Hematopoietic multipotent progenitor cell treated with erythropoietin and hydrocortisone succinate and interleukin-3 and kit ligand, for 6 days (in vitro differentiated cells): ENCODE data around the gene ALDH3B1.

Experiments
- DNase-seq: peaks from one replicate; pipeline ENCODE4 v3.0.0-alpha.2; 2015

The ALDH3B1 gene

DNA sequence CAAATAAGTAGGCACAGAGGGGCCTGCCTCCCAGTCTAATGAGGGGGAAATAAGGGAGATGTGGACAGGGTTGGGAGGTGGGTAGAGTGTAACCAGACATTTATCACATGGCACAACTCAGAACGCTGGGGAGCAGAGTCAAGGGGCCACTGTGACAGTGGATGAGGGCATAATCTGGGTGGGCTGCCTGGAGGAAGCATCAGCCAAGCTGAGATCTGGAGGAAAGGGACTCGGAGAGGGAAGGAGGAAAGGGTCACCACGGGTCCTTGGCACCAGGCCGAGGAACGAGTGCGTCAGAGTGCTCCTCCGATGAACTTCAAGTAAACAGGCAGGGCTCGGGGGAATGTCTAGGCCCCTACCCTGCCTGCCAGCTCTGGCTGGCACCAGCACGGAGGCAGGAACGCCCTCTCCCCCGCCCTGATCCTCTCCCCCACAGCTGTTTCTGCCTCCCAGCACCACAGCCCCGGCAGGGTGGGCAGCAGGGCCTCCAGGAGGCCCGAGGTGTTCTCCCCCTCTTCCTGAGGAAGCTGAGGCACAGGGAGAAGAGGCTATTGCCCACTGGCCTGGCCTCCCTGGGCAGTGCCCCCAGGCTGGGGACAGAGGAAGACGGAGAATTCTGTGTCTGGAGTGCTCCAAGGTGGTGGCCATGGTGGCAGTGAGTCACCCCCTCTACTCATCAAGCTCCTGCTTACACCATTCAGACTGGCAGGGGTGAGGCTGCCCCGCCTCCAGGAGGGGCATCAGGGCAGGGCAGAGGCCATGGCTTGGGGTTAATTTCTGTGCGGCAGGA is 4.2 kb downstream of the ALDH3B1 start:
- peak; percentile 82 for DNase-seq

DNA sequence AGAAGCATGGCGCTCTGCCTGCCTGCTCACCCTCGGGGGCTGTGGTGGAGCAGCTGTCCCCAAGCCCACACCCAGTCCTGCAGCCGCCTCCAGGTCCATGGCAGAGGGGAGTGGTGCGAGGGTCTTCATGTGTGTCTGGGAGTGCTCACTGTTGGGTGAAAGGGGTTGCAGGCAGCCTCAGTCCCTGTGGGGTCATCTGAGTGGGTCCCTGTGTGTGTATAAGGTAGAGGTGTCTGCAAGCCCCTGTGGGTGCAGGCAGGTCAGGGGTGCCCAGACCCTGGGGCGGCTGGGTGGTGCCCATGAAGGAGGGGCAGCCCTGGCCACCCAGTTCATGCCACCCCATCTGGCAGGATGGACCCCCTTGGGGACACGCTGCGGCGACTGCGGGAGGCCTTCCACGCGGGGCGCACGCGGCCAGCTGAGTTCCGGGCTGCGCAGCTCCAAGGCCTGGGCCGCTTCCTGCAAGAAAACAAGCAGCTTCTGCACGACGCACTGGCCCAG is 4.9 kb downstream of the ALDH3B1 start:
- DNase-seq = no peak

DNA sequence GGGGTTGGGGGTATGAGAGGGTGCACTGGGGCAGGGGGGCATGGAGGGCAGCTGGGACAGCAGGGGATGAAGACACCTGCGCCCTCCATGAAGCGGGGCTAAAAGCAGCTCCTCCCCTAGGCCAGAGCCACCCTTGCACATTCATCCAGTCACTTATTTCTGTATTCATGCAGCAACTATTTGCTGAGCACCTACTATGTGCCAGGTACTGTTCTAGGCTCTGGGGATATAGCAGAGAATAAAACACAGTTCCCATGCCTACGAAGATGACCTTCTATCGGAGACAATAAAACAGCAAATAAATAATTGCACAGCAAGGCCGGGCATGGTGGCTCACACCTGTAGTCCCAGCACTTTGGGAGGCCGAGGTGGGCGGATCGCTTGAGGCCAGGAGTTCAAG is 5.3 kb downstream of the ALDH3B1 start:
- DNase-seq = no peak

DNA sequence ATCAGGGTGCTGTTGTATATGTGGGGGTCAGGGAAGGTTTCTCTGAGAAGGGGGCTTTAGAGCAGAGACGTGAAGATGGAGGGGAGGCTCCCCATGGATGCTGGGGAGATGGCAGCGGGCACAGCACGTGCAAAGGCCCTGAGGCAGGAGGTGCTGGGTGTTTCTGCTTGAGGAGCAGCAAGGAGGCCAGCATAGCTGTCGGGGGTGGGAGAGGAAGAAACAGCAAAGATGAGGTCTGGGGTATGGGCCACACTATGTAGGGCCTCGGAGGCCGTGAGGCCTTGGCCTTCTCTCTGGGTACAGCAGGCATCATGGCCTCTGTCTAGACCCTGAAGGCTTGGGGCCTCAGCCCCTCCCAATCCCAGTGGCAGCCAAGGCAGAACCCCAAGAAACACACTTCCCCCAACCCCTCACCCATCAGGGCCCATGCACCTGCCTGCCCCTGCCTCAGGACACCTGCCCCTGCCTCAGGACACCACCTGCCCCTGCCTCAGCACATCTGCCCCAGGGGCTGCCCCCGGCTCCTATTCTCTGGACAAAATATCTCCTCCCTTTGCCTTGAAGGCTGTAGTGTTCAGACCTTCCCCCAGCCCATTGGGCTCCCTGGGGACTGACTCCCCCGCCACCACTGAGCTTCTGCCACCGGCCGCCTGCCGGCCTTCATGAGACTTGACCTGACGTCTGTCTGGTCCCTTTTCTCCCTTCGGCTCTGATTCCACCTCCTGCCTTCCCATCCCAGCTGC is 6.2 kb downstream of the ALDH3B1 start:
- no peak for DNase-seq

DNA sequence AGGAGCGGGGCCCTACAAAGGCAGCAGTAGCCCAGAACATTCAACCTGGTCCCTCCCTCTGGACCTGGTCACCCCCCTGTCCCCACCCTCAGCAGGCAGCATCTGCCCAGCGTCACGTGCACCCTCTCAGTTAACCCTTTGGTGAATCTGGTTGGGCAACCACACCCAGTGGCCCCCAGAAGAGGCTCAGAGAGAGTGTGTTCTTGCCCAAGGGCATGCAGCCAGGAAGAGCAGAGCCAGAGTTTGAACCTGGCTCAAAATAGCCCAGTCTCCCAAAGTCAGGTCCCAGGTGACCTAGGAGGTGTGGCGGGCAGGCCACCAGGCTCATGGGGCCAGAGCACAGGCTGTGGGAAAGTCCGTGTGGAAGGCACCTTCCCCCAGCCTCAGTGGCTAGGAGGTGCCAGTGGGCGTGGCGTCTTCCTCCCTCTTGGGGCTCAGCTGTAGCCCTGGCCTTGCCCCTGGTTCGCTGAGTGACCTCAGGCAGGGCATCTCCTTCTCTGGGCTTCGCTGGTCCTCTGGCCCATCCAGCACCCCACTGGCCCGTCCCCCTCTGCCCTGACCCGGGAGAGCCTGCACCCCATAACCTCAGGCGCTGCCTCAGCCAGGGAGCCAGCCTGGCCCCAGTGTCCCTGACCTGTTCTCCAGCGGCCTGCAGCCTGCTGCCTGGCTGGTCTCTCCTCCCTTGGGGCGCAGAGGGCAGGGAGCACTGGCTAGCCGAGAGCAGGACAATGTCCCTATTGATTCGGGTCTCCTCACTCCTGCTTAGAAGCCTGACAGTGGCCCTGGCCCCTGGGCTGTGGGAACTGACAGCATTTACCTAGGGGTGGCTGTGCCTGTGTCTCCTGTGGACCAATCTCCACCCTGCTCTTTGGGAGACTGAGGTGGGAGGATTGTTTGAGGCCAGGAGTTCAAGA is 7.0 kb downstream of the ALDH3B1 start:
- peak; percentile 73 for DNase-seq

DNA sequence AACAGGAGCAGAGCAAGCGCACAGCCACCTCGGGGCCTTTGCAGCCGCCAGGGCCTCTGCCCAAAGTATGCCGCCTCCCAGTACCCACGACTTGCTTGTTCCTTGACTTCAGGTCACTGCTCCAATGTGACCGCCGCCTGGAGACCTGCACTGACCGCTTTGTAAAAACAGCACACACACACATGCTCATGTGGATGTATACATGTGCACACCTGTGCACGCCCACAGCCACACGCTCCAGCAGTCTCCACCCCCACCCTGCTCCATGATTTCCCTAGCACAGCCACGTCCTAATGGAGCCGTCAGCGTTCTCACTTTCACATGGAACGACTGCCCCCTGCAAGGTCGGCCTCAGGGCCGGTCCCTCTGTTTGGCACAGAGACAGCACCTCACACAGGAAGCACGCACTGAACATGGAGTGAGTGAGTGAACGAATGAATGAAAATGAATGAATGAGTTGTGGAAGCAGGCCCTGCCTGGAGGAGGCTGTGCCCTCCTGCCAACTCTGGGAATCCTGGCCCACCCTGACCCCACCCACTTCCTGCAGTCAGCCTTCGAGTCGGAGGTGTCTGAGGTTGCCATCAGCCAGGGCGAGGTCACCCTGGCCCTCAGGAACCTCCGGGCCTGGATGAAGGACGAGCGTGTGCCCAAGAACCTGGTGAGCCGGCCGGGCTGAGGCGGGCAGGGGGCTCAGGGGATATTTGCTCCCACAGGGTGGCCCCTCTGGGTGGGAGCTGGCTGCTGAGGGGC is 8.0 kb downstream of the ALDH3B1 start:
- no peak for DNase-seq

DNA sequence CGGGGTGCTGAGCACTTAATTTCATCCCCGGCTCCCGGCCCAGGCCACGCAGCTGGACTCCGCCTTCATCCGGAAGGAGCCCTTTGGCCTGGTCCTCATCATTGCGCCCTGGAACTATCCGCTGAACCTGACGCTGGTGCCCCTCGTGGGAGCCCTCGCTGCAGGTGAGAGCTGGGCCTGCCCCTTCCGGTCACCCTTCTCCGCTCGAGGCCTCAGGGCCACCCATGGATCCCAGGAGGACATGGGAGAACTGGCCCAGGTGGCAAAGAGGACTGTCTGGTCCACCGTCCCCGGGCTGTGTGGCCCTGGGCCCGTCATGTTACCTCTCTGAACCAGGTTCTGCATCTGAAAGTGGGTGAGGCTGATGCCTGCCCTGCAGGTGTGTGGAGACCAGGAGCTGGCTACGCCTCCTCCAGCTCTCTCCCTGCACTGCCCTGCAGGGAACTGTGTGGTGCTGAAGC is 8.6 kb downstream of the ALDH3B1 start:
- DNase-seq = no peak

DNA sequence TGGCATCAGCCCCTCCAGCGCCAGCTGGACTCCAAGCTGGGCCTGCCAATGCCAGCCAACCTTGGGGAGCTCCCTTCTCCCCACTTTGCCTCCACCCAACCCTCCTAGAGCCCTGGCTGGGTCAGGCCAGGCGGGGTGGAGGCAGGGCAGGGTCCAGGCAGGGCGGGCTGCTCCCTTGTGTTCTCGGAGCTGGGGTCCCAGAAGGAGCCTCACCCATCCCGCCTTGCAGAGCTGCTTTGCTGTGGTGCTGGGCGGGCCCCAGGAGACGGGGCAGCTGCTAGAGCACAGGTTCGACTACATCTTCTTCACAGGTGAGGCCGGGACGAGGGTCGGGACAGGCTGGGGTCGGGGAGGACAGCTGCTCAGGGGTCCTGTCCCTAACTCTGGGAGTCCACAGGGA is 9.4 kb downstream of the ALDH3B1 start:
- no peak for DNase-seq

DNA sequence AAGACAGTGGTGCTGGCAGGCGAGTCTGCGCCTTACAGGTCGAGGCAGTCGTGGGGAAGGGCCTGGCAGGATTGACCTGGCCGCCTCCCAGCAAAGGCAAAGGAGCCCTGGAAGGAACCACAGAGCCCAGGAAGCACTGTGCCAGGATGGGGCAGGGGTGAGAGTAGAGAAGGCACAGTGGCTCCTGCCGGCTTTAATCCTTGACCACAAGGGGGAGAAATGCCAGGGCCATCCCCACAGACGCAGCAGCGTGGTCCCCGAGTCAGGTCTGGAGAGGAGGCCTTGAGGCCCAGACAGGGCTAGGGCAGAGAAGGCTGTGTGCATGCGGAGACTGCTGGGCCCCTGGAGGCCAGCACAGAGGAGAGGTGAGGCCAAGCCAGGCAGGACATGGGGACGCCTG is 10.4 kb downstream of the ALDH3B1 start:
- DNase-seq = peak; percentile 44

DNA sequence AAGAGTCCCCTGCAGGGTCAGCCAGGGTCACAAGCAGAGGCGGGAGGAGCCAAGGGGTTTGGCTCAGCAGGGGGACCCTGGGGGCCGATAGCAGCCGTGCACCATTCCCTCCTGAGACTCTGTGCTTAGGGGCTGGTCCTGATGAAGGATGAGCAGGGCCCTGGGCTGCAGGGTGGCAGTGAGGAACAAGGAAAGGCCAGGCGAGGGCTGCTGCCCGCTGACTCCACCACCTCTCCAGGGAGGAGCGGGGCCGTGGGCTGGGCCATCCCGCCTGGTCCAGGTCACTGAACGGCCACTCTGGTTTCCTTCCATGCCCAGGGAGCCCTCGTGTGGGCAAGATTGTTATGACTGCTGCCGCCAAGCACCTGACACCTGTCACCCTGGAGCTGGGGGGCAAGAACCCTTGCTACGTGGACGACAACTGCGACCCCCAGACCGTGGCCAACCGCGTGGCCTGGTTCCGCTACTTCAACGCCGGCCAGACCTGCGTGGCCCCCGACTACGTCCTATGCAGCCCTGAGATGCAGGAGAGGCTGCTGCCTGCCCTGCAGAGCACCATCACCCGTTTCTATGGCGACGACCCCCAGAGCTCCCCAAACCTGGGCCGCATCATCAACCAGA is 11.2 kb downstream of the ALDH3B1 start:
- DNase-seq = no peak

DNA sequence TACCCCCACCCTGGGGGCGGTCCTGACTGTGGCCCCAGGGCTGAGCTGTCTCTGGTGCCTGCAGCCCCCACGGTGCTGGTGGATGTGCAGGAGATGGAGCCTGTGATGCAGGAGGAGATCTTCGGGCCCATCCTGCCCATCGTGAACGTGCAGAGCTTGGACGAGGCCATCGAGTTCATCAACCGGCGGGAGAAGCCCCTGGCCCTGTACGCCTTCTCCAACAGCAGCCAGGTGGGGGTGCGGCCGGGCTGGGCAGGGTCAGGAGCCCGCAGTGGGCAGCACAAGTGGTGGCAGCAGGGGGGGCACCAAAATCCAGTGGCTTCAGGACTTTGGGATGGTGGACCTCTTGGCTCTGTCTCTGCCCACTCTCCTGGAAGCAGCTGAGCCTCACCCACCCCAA is 12.4 kb downstream of the ALDH3B1 start:
- DNase-seq = no peak

DNA sequence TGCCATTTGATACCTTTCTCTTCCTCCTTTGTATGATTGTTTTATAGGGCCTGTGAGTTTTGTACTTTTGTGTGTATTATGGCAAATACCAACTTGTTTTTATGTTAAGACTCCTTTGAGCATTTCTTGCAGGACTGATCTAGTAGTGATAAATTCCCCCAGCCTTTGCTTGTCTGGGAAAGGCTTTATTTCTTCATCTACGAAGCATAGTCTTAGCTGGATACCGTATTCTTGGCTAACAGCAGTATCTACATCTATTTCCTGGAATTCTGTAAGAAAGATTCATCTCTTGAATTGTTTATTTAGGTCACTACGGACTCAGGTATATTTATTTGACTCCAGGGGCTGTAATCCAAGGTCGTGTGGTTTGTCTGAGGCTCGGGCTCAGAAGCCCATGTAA is 14.4 kb downstream of the ALDH3B1 start:
- DNase-seq = no peak

DNA sequence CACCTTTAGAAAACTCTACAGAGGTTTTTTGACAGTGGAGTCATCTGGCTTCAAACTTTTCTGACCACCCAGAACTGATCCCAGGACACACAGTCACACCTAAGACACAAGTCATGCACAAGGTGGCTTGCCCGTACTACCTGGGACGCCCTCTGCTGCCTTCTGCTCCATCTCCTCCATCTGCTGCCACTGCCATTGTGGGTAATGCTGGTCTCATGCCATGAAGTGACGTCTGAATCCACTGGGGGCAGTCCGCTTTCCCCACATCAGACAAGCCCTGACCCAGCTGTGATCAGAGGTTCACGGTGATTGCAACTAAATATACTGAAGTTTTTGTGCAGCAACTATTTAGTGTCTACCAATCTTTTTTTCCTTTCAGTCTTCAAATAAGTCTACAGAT is 14.9 kb downstream of the ALDH3B1 start:
- DNase-seq = peak; percentile 70

DNA sequence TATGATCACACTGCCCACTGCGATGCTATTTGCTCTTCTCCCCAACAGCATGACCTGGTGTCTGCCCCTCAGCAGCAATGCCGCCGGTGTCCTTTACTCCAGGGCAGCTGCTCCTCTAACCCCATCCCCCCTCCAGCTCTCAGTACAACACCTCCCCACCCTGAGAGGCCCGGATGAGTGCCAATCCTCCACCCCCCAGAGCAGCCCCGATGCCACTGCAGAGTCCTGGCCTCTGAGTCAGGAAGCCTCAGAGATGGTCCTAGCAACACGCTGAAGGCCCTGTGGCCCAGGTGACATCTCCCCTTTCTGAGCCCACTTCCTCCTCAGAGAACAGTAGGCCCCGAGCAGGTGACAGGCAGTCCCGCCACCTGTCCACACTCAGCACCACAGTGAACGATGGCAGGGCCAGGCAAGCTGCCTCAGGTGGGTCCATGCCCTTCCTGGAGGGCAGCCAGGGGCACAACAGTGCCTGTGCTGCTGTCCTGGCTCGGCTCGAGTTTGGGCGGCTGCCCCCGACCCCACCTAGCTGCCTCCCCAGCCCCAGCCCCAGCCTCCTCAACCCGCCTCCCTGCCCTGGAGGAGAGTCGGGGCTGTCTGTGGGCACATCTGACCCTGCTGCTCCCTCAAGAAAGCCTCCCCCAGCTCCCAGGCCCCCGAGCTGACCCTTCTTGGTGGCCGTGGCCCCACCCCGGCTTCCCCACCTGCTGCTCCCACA is 16.4 kb downstream of the ALDH3B1 start:
- no peak for DNase-seq

DNA sequence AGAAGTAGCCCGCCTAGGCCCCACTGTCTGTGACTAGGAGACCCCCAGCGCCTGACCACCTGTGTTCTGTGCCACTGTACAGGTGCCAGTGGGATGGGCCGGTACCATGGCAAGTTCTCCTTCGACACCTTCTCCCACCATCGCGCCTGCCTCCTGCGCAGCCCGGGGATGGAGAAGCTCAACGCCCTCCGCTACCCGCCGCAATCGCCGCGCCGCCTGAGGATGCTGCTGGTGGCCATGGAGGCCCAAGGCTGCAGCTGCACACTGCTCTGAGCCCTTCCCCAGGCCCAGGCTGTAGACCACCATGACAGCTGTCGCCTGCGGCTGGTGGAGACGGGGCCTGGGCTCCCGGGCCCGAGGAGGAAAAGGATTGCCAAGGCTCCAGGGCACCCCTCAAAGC is 17.5 kb downstream of the ALDH3B1 start:
- DNase-seq = no peak

DNA sequence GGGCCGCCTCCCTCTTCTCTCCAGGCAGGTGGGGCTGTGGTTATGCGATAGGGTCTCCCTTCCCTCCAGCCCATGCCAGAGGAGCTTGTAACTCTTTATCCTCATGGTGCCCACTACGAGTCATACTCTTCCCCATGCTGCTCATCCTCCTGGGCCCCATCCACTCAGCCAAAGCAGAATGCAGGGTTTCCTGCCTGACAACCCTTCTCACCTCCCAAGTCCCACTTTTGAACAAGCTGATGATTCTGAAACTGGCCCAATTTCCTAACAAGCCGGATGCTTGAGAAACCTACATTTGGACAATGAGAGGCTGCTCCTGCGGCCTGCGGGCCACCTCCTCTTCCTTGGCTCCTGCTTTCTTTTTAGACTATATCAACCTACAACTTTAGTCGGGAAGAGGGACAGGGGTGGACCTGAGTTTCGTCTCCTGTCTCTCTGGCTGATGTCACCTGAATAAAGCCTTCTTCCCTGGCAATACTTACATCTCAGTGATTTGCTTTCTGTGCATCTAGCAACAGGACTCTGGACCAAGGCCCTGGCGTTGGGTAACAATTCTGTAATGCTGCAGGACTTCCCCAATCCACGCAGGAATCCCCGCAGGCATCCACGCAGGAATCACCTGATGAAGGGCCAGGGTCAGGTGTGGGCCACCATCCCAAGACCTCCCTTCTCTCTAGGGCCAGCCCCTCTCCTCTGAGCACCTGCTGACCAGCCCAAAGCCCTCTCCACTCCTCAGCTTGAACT is 18.8 kb downstream of the ALDH3B1 start:
- no peak for DNase-seq

DNA sequence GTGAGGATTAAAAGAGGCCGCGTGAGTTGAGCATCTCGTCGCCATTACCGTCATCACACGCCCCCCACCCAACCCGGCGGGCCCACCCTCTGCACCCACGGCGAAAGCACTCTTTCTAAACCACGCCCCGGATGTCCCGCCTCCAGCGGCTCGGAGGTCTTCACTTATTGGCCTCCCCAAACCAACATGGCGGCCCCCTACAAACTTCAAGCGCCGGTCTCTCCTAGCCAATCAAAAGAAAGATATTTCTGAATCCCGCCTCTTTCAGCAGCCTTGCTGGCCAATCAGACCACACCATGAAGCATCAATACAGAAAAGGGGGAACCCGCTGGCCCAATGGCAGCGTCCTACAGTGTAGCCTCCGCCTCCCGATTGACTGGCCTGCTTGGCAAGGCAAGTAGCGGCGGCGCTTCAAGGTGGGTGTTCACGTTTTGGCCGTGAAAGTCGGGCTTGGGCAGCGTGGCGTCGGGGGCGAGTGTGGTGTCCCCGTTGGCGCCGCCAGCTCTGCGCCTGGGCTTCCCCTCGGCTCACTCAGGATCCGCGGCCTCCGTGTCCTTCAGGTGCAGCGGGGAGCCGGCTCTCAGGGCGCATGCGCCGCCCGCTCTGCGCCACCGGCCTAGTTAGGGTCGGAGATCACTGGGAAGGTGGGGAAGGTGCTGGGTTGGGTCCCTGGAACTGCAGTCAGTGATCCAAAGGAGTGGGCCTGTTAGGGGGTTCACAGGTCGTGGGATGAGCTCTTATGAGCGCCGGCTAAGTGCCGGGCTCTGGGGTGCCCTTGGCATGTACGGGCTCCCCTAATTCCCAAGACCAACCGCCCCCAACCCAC is 20.4 kb downstream of the ALDH3B1 start, which contains the start of gene NDUFS8:
TSS of gene NDUFS8 (plus strand) at position 364 of the 826 bp plus-strand sequence. CDS start 1,471 bp downstream, outside the sequence.
- peak; percentile 100 for DNase-seq

DNA sequence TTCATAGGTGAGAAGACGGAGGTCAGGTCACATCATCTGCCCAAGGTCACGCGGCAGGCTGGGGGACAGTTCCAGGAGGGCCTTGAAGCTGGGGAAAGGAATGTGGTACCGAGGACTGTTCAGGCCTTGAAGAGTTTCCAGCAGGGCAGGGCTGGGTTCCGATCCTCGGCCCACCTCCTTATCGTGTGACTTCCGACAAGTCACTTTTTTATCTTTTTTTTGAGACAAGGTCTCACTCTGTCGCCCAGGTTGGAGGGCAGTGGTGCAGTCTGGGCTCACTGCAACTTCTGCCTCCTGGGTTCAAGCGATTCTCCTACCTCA is 21.0 kb downstream of the ALDH3B1 start:
- peak; percentile 73 for DNase-seq

DNA sequence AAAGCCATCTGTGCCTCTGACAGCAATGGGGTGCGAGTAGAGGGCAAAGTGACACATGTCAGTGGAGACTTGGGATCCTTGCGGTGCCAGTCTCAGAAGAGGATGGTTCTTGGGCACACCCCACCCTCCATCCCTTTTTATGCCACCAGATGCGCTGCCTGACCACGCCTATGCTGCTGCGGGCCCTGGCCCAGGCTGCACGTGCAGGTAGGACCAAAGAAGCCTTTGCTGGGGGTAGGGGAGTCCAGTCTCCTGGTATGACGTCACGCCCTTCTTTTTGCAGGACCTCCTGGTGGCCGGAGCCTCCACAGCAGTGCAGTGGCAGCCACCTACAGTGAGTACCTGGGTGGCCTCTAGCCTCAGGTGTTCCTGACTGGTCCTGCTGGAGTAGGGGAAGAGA is 21.9 kb downstream of the ALDH3B1 start:
- DNase-seq = no peak
